Parathyroid adenoma (tissue), 2 donors: ENCODE measurements around the gene NXPE3.
"Not testable (repeated sequence)": the region's sequence is repeated elsewhere in the genome, so short reads cannot be mapped to it uniquely, and the experiment has no call there.

ENCODE experiments used
- H2AFZ ChIP-seq: fragments of 300-600 bp; sonication (generic); one replicate; pipeline ENCODE4 v1.7.0; 2017; ENCODE audit warnings: antibody characterized with exemption, mild to moderate bottlenecking
- H3K27ac ChIP-seq: fragments of 300-600 bp; sonication (generic); one replicate; pipeline ENCODE4 v1.7.0; 2017
- H3K27me3 ChIP-seq: fragments of 300-600 bp; sonication (generic); one replicate; pipeline ENCODE4 v1.7.0; 2017; ENCODE audit warnings: low read length; ENCODE audit not compliant: control insufficient read depth, insufficient read depth
- H3K36me3 ChIP-seq: fragments of 300-600 bp; sonication (generic); one replicate; pipeline ENCODE4 v1.7.0; 2017; ENCODE audit warnings: low read length; ENCODE audit not compliant: control insufficient read depth, insufficient read depth
- H3K4me1 ChIP-seq: fragments of 300-600 bp; sonication (generic); one replicate; pipeline ENCODE4 v1.7.0; 2017; ENCODE audit warnings: control low read depth
- H3K4me2 ChIP-seq: fragments of 300-600 bp; sonication (generic); one replicate; pipeline ENCODE4 v1.7.0; 2017; ENCODE audit warnings: low read length
- H3K4me3 ChIP-seq: fragments of 300-600 bp; sonication (generic); one replicate; pipeline ENCODE4 v1.7.0; 2017; ENCODE audit warnings: low read depth, low read length
- H3K79me2 ChIP-seq: fragments of 300-600 bp; sonication (generic); one replicate; pipeline ENCODE4 v1.7.0; 2017; ENCODE audit warnings: control low read depth
- H3K9ac ChIP-seq: fragments of 300-600 bp; sonication (generic); one replicate; pipeline ENCODE4 v1.7.0; 2017; ENCODE audit warnings: mild to moderate bottlenecking
- H3K9me3 ChIP-seq: fragments of 300-600 bp; sonication (generic); one replicate; pipeline ENCODE4 v1.7.0; 2017; ENCODE audit warnings: low read length; ENCODE audit not compliant: control insufficient read depth
- CTCF ChIP-seq: fragments of 300-600 bp; sonication (generic); IDR thresholded peaks from one replicate; pipeline ENCODE4 v1.7.0; 2017; ENCODE audit warnings: antibody characterized with exemption, mild to moderate bottlenecking
- donor health status: primary hyperparathyroidism.

Gene NXPE3

GRCh38 chr3:101779047-101779821 lies at the start of gene NXPE3:
Gene NXPE3 (plus strand): TSS chr3:101779211. CDS start chr3:101785597, 6,386 bp downstream.
- Histone ChIP-seq H3K4me3 (peak within 1 kb of the TSS; percentile 79), H3K27me3 (no peaks in the 10 kb centered on the region), H3K4me1 (peaks cover 14% of the 10 kb centered on the region), H3K9me3 (no peaks in the 10 kb centered on the region), H3K36me3 (no peaks in the 10 kb centered on the region), H3K9ac (peak within 1 kb of the TSS; percentile 41), H2AFZ (peak within 1 kb of the TSS; percentile 98), H3K79me2 (peaks cover 16% of the 10 kb centered on the region), H3K27ac (peak within 1 kb of the TSS; percentile 88), H3K4me2 (peak within 1 kb of the TSS; percentile 74)
- no peak for TF ChIP-seq CTCF

- TF ChIP-seq CTCF = no peak
- no peaks in the 10 kb centered on the region for H3K9me3 ChIP-seq
- H3K4me1 ChIP-seq = no peaks in the 10 kb centered on the region
- no peak overlapping the region for H3K9ac ChIP-seq
- H3K79me2 ChIP-seq = peaks cover 3% of the 10 kb centered on the region
- H2AFZ ChIP-seq = no peak overlapping the region
- H3K36me3 ChIP-seq = no peaks in the 10 kb centered on the region
- H3K27ac ChIP-seq = no peak overlapping the region
- H3K4me2 ChIP-seq = no peak overlapping the region
- H3K27me3 ChIP-seq = no peaks in the 10 kb centered on the region
- no peak overlapping the region for H3K4me3 ChIP-seq
These were observed 49.4 kb upstream of the NXPE3 start for GRCh38 chr3:101729586-101729985.

GRCh38 chr3:101730839-101731238 lies 48.2 kb upstream of the NXPE3 start:
- peaks cover 2% of the 10 kb centered on the region for H3K79me2 ChIP-seq
- H3K9ac ChIP-seq = no peak overlapping the region
- no peak overlapping the region for H3K27ac ChIP-seq
- H3K4me1 ChIP-seq = no peaks in the 10 kb centered on the region
- no peaks in the 10 kb centered on the region for H3K36me3 ChIP-seq
- H3K4me3 ChIP-seq = no peak overlapping the region
- H3K9me3 ChIP-seq = no peaks in the 10 kb centered on the region
- H2AFZ ChIP-seq = no peak overlapping the region
- H3K4me2 ChIP-seq = no peak overlapping the region
- no peak for TF ChIP-seq CTCF
- no peaks in the 10 kb centered on the region for H3K27me3 ChIP-seq

GRCh38 chr3:101732240-101732641 lies 46.8 kb upstream of the NXPE3 start:
- TF ChIP-seq CTCF = no peak
- Histone ChIP-seq H3K27me3 (no peaks in the 10 kb centered on the region), H3K4me3 (no peak overlapping the region), H3K4me2 (no peak overlapping the region), H3K79me2 (peaks cover 2% of the 10 kb centered on the region), H3K9ac (no peak overlapping the region), H3K9me3 (no peaks in the 10 kb centered on the region), H2AFZ (no peak overlapping the region), H3K4me1 (no peaks in the 10 kb centered on the region), H3K27ac (no peak overlapping the region), H3K36me3 (no peaks in the 10 kb centered on the region)

- no peak for TF ChIP-seq CTCF
- no peaks in the 10 kb centered on the region for H3K9me3 ChIP-seq
- H3K4me1 ChIP-seq = no peaks in the 10 kb centered on the region
- H3K4me2 ChIP-seq = no peak overlapping the region
- no peaks in the 10 kb centered on the region for H3K27me3 ChIP-seq
- no peak overlapping the region for H3K27ac ChIP-seq
- no peak overlapping the region for H3K9ac ChIP-seq
- H2AFZ ChIP-seq = no peak overlapping the region
- H3K36me3 ChIP-seq = no peaks in the 10 kb centered on the region
- H3K79me2 ChIP-seq = peaks cover 2% of the 10 kb centered on the region
- H3K4me3 ChIP-seq = no peak overlapping the region
These were observed 43.2 kb upstream of the NXPE3 start for GRCh38 chr3:101735833-101736232.

GRCh38 chr3:101741914-101742313 lies 37.1 kb upstream of the NXPE3 start:
- not testable (repeated sequence) for H3K4me3 ChIP-seq, H3K79me2 ChIP-seq, H3K9ac ChIP-seq, H3K9me3 ChIP-seq, H3K27me3 ChIP-seq, H3K4me2 ChIP-seq, H3K4me1 ChIP-seq, H2AFZ ChIP-seq, H3K36me3 ChIP-seq, H3K27ac ChIP-seq
